HEK293 (cell line): Measurements from ENCODE around the gene DSP.

Experiments used
- CTCF ChIA-PET: fragments of 350-600 bp; formaldehyde crosslinking; extraction: SDS; loops from one replicate; lab custom pipeline; 2021; ENCODE audit warnings: antibody characterized with exemption; lab: Yijun Ruan, JAX
- POLR2A ChIA-PET: fragments of 300-600 bp; formaldehyde crosslinking; extraction: SDS; loops from one replicate; lab custom pipeline; 2020; ENCODE audit warnings: antibody characterized with exemption, inconsistent platforms; lab: Yijun Ruan, JAX
- H3K27ac ChIP-seq: fragments of 200-500 bp; sonication (Bioruptor generic); 2 replicates; pipeline ENCODE4 v1.5.1; 2014; ENCODE audit warnings: low read depth, low read length, control low read depth, inconsistent platforms; ENCODE audit errors: extremely low read depth
- H3K36me3 ChIP-seq, 2 experiments: fragments of 200-500 bp in 1 of 2; sonication (Bioruptor generic) in 1 of 2; 1 replicate in 1 of 2; 2 replicates in 1 of 2; pipeline ENCODE4 v1.5.1; 2014 to 2017; ENCODE audit warnings: inconsistent platforms in 2 of 2, low read length in 2 of 2; ENCODE audit not compliant: control insufficient read depth in 2 of 2, insufficient read depth in 1 of 2
- H3K4me1 ChIP-seq: fragments of 200-500 bp; sonication (Bioruptor generic); 2 replicates; pipeline ENCODE4 v1.5.1; 2014; ENCODE audit warnings: mild to moderate bottlenecking, low read length, inconsistent platforms; ENCODE audit not compliant: control insufficient read depth, insufficient read depth
- H3K4me3 ChIP-seq: 2 replicates; pipeline ENCODE4 v1.5.1; 2011; ENCODE audit warnings: low read depth, mild to moderate bottlenecking, control low read depth, low read length, moderate library complexity
- H3K9me3 ChIP-seq: fragments of 200-500 bp; sonication (Bioruptor generic); 2 replicates; pipeline ENCODE4 v1.5.1; 2014; ENCODE audit warnings: low read depth, low read length, inconsistent platforms; ENCODE audit not compliant: control insufficient read depth, insufficient read depth
- AEBP2 ChIP-seq: fragments of 450-650 bp; formaldehyde crosslinking; IDR thresholded peaks from 2 replicates; pipeline ENCODE4 v1.5.1; 2016; ENCODE audit warnings: missing biosample characterization, missing genetic modification characterization, borderline replicate concordance
- IKZF3 ChIP-seq: fragments of 450-650 bp; IDR thresholded peaks from 2 replicates; pipeline ENCODE4 v1.5.0; 2018; ENCODE audit warnings: missing biosample characterization, mild to moderate bottlenecking, missing genetic modification characterization, moderate library complexity
- PRDM4 ChIP-seq: fragments of 450-650 bp; formaldehyde crosslinking; IDR thresholded peaks from 2 replicates; pipeline ENCODE4 v1.5.1; 2017; ENCODE audit warnings: missing biosample characterization, missing genetic modification characterization
- PRDM6 ChIP-seq: fragments of 450-650 bp; formaldehyde crosslinking; IDR thresholded peaks from 2 replicates; pipeline ENCODE4 v1.5.1; 2017; ENCODE audit warnings: missing biosample characterization, missing genetic modification characterization
- YY1 ChIP-seq: fragments of 450-650 bp; formaldehyde crosslinking; IDR thresholded peaks from 2 replicates; pipeline ENCODE4 v1.5.1; 2018; ENCODE audit warnings: missing biosample characterization, missing genetic modification characterization
- ZBTB8A ChIP-seq: fragments of 450-650 bp; formaldehyde crosslinking; IDR thresholded peaks from 2 replicates; pipeline ENCODE4 v1.5.1; 2016; ENCODE audit warnings: missing biosample characterization, missing genetic modification characterization
- ZNF140 ChIP-seq: fragments of 450-650 bp; formaldehyde crosslinking; IDR thresholded peaks from 2 replicates; pipeline ENCODE4 v1.5.1; 2016; ENCODE audit warnings: missing biosample characterization, missing genetic modification characterization
- ZNF146 ChIP-seq: fragments of 450-650 bp; formaldehyde crosslinking; IDR thresholded peaks from 2 replicates; pipeline ENCODE4 v1.5.1; 2016; ENCODE audit warnings: missing biosample characterization, missing genetic modification characterization
- ZNF175 ChIP-seq: fragments of 450-650 bp; formaldehyde crosslinking; IDR thresholded peaks from 2 replicates; pipeline ENCODE4 v1.5.1; 2016; ENCODE audit warnings: missing biosample characterization, missing genetic modification characterization
- ZNF26 ChIP-seq: fragments of 450-650 bp; formaldehyde crosslinking; IDR thresholded peaks from 2 replicates; pipeline ENCODE4 v1.5.1; 2016; ENCODE audit warnings: missing biosample characterization, missing genetic modification characterization
- ZNF433 ChIP-seq: fragments of 450-650 bp; formaldehyde crosslinking; IDR thresholded peaks from 2 replicates; pipeline ENCODE4 v1.5.1; 2016; ENCODE audit warnings: missing biosample characterization, missing genetic modification characterization, low read depth
- ZNF473 ChIP-seq: fragments of 450-650 bp; formaldehyde crosslinking; IDR thresholded peaks from 2 replicates; pipeline ENCODE4 v1.5.1; 2017; ENCODE audit warnings: missing biosample characterization, missing genetic modification characterization
- ZNF585B ChIP-seq: fragments of 450-650 bp; formaldehyde crosslinking; IDR thresholded peaks from 2 replicates; pipeline ENCODE4 v1.5.1; 2016; ENCODE audit warnings: missing biosample characterization, missing genetic modification characterization
- ZNF658 ChIP-seq: fragments of 450-650 bp; formaldehyde crosslinking; IDR thresholded peaks from 2 replicates; pipeline ENCODE4; 2016; ENCODE audit warnings: missing biosample characterization, missing genetic modification characterization
- ZNF677 ChIP-seq: fragments of 450-650 bp; IDR thresholded peaks from 2 replicates; pipeline ENCODE4 v1.5.0; 2018; ENCODE audit warnings: missing biosample characterization, mild to moderate bottlenecking, missing genetic modification characterization, moderate library complexity

The DSP gene

GRCh38 chr6:7559196-7559595 lies 17.7 kb downstream of the DSP start:
- CTCF ChIA-PET: no interaction called here
- H3K36me3 ChIP-seq: peaks cover 49 to 80% of the 10 kb centered on the region in 2 experiments
- no peak overlapping the region for H3K27ac ChIP-seq
- H3K4me3 ChIP-seq: no peak overlapping the region
- POLR2A ChIA-PET: interaction anchor here (0.6 kb wide), 1 partner anchor 591 kb away, joined by 4 read pairs; no protein-coding TSS in a partner anchor
- no peaks in the 10 kb centered on the region for H3K4me1 ChIP-seq
- no peaks in the 10 kb centered on the region for H3K9me3 ChIP-seq
- no peak for TF ChIP-seq ZNF175 (tag by site-specific recombination)
- no peak for TF ChIP-seq PRDM4 (tag by site-specific recombination)
- no peak for TF ChIP-seq ZNF585B
- TF ChIP-seq YY1 (tag by site-specific recombination): no peak
- no peak for TF ChIP-seq ZNF433
- TF ChIP-seq ZNF473 (tag by site-specific recombination): no peak
- no peak for TF ChIP-seq ZNF146 (tag by site-specific recombination)
- no peak for TF ChIP-seq AEBP2
- no peak for TF ChIP-seq ZBTB8A (tag by site-specific recombination)
- TF ChIP-seq ZNF677 (tag by site-specific recombination): no peak
- TF ChIP-seq ZNF26 (tag by site-specific recombination): no peak
- TF ChIP-seq ZNF140 (tag by site-specific recombination): no peak
- no peak for TF ChIP-seq PRDM6 (tag by site-specific recombination)
- no peak for TF ChIP-seq IKZF3

DNA sequence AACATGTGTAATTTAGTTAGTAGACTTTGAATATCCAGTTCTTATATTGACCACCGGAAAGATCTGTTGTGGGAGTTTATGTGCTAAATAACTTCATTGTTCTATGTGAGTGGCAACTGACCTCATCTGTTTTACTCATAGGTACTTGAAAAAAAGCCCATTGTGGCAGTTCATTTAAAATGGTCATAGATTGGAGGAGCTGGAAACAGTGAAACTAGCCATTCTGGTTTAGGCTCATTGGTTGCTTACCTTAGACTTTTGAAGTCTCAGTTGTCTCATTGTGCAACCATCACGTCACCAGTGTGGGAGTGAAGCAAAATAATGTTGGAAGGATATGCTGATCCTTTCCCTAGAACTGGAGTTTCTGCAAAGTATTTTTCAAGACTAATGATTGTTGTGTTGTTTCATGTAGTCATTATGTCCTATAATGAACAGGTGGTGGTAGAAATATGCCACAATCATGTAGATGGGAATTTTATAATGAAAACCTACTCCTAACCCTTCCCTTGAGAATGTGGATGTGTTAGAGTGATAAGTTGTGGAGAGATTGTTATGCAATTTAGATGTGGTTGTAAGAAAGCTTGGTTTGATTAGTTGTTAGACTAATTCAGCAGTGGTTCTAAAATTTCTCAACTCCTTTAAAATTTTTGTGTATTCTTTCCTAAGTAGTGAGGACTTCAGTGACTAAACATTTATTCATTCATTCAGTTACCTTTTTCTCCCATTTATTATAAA lies 18.3 kb downstream of the DSP start:
- Histone ChIP-seq H3K4me1 (no peaks in the 10 kb centered on the region), H3K36me3 (peaks cover 55 to 85% of the 10 kb centered on the region in 2 experiments), H3K4me3 (no peak overlapping the region), H3K27ac (no peak overlapping the region), H3K9me3 (no peaks in the 10 kb centered on the region)
- POLR2A ChIA-PET: interaction anchor here (0.7 to 1.2 kb wide), 4 partner anchors 10 to 170 kb away, joined by 3 read pairs; partner anchors contain the start of genes CAGE1 and RIOK1
- CTCF ChIA-PET: no interaction called here
- TF ChIP-seq ZNF658 (tag by site-specific recombination): no peak
